Motor neuron (in vitro differentiated cells): Measurements from ENCODE around the gene EZR. TPM values are rescaled to one million over a fixed set of nuclear protein-coding genes. Genes with fewer than 3 reads are reported as not detected.

ENCODE experiments used
- ATAC-seq, 8 experiments: fragments of 200-7000 bp; cut with Tn5 transposase; replicated peaks in 6 of 8; 2 replicates each; pipeline ENCODE4 v1.8.0; 2021; ENCODE audit warnings: mild to moderate bottlenecking in 8 of 8, moderate library complexity in 8 of 8
- H3K27ac ChIP-seq, 2 donors: fragments of 250-450 bp; sonication (Bioruptor Pico); 2 replicates each; pipeline ENCODE4 v1.9.0; 2021; ENCODE audit warnings: antibody characterized with exemption in 2 of 2, mild to moderate bottlenecking in 2 of 2, moderate library complexity in 1 of 2
- H3K4me1 ChIP-seq, 2 donors: fragments of 250-450 bp; sonication (Bioruptor Pico); replicated peaks in 1 of 2; 2 replicates each; pipeline ENCODE4 v1.6.1; 2021; ENCODE audit warnings: antibody characterized with exemption in 2 of 2, mild to moderate bottlenecking in 2 of 2, moderate library complexity in 1 of 2
- H3K4me3 ChIP-seq, 5 donors: fragments of 250-450 bp; sonication (Bioruptor Pico); 2 replicates each; pipeline ENCODE4 v1.9.0; 2021; ENCODE audit warnings: antibody characterized with exemption in 5 of 5, mild to moderate bottlenecking in 5 of 5, moderate library complexity in 4 of 5
- WGBS, 10 experiments: fragments of 450-650 bp; shearing (Covaris generic); methylation state at CpG; one replicate each; pipeline ENCODE4 v1.0.0; 2022; 5-methylcytosine and 5-hydroxymethylcytosine counted together
- in situ Hi-C, 9 experiments: fragments of 400-800 bp; cut with MboI; loops; one replicate each; pipeline ENCODE4 v1.15.0; 2021; ENCODE audit warnings: low sequenced_read_pairs in 9 of 9, low pct_unique_long_range_greater_than_20kb in 2 of 9; ENCODE audit not compliant: unreplicated experiment in 9 of 9
- total RNA-seq, 8 experiments: library from RNA; unstranded; fragments of 300-600 nt; gene quantifications; 2 replicates each; pipeline versions ENCODE4 v1.2.3 to v1.2.4, GENCODE V29; 2022

The EZR gene
- total RNA-seq, 8 experiments from 2014 or later: 10.9 to 180 (median 24.5) TPM

DNA sequence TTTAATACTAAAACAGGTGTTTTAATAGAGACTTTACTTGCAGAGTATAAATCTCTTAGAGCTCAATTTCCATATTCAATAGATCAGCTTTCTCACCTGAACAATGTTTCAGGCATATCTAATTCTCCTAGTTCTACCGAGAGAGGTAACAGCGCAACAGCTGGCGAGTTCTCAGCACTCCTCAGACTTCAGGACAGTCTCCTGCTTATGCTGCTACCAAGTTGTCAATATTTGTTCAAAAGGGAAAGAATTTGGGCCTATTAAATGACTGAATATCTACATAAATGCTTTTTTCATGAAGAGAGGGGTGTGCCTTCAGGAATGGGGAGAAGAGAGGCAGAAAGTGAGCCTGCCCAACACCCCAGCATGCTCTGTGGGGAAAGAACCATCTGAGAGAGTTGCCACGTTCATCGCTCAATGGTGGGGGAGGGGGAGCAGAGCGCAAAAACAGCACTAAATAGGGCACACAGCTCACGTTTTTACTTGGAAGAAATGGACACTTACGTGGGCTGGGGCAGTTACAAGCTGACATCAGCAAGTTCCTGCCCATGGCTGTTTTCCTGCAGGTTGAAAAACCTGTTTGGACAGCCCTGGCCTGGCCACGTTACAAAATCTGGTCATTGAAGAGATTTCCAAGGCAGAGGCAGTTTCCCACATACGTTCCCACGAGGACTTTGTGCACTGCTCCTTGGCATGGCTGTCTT is 38.0 kb downstream of the EZR start:
- no peaks in the 10 kb centered on the region for H3K4me1 ChIP-seq
- H3K27ac ChIP-seq: no peak overlapping the region
- peak in 1 of 8 experiments; percentile 14 for ATAC-seq
- in situ Hi-C loops: no loop called here
- 0 to 98% (median 83%) methylated on average over 1 to 10 of the region's 11 CpGs; no CpG with 5 or more reads in 1 of the 10 experiments for WGBS, 10 experiments
- no peak overlapping the region for H3K4me3 ChIP-seq

DNA sequence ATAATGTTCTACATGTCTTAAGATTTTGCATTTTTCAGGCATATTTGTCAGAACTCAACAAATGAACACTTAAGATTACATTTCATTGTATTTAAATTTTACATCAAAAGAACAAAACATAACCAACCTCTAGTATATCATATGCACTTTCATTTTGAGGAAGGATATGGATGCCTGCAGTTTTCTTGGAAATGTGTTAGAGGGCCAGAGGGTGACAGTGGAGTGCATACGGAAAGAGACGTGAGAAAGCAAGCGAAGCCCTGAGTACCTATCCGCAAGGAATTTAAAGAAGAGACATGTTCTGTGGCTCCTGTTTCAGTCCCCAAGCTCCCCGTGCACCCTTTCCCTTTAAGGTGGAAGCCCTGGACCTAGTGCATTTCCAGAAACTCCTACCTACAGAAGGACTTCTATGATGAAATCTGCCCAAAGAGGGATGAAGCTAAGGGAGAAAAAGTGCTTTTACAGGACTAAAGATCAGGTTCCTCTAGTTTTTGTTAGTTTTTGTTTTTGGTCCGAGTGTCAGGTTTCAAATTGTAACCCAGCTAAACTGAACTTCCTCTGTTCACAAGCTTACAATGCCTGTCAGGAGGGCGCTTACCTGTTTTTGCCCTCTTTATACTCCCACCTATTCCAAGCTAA is 38.8 kb downstream of the EZR start:
- in situ Hi-C loops: no loop called here
- Histone ChIP-seq H3K27ac (no peak overlapping the region), H3K4me3 (no peak overlapping the region), H3K4me1 (no peaks in the 10 kb centered on the region)
- 83 to 100% (median 94%) methylated on average over 2 to 7 of the region's 7 CpGs; no CpG with 5 or more reads in 2 of the 10 experiments for WGBS, 10 experiments
- peak in 1 of 8 experiments; percentile 64 for ATAC-seq

DNA sequence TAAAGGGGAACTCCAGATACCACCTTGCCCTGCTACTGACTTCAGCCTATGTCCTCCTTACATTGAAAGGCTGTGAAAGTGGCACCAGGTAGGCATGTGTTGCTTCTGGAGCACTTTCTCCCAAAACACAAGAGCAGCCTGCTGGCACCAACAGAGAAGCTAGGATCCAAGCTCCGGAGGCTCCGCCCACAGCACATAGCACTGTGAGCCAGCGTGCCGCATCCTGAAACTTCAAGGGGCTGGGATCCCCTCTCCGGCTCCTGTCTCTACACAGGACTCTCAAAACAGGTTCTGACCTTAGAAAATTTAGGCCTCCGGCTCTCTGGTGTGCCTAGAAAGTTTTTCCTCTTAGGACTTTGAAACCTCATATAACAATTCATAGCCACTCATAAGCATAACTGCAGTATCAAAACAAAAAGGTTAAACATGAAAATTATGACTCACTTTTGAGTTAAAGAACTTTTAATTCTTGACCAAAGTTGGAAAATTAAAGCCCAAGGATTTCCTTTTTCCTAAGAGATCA is 41.1 kb downstream of the EZR start:
- no peak overlapping the region for H3K27ac ChIP-seq
- ATAC-seq: no peak
- no peak overlapping the region for H3K4me3 ChIP-seq
- in situ Hi-C loops: no loop called here
- WGBS, 10 experiments: 82 to 100% (median 98%) methylated on average over 1 to 5 of the region's 6 CpGs; no CpG with 5 or more reads in 2 of the 10 experiments
- H3K4me1 ChIP-seq: no peaks in the 10 kb centered on the region

DNA sequence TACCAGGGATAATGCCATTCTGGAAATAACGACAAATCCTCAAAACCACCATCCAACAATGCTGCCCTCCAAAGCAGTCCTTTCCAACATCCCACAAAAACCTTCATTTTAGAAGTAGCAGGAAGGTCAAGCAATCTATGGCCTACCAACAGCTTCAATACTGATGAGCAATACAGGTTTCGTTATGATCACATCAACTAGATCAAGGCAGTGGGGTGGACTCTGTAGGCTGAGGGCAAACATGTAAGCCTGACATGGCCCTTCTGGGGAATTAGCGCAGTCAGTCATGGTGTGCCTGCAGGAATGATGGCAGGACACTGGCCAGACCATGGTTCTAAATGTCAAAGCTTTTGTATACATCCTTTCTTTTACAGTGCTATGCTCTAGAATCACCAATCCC is 41.7 kb downstream of the EZR start:
- WGBS, 10 experiments: 89 to 100% (median 100%) methylated on average over 1 to 3 of the region's 3 CpGs; no CpG with 5 or more reads in 1 of the 10 experiments
- H3K4me3 ChIP-seq: no peak overlapping the region
- no peak overlapping the region for H3K27ac ChIP-seq
- in situ Hi-C loops: no loop called here
- no peak for ATAC-seq
- no peaks in the 10 kb centered on the region for H3K4me1 ChIP-seq

DNA sequence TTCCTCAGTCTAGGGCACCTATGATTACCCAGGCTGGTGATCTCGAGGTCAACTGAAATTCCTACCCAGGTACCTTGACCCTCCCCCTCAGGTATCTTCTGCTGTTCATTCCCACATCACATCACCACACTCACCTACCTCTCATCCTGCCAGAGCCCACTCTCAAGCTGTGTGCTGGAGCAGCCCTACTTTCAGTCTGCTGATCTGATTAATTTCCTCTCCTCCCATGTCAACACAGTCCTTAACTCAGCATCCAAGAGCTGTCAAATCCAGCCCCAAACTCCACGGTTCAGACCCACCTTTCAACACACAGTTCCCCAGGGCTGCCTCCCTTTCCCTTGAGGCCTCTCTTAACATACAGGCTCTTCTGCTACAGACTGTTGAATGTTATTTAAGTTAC is 42.4 kb downstream of the EZR start:
- 80 to 100% (median 100%) methylated on average over 1 to 2 of the region's 2 CpGs; no CpG with 5 or more reads in 3 of the 10 experiments for WGBS, 10 experiments
- Histone ChIP-seq H3K27ac (no peak overlapping the region), H3K4me3 (no peak overlapping the region), H3K4me1 (no peaks in the 10 kb centered on the region)
- in situ Hi-C loops: no loop called here
- ATAC-seq: no peak

DNA sequence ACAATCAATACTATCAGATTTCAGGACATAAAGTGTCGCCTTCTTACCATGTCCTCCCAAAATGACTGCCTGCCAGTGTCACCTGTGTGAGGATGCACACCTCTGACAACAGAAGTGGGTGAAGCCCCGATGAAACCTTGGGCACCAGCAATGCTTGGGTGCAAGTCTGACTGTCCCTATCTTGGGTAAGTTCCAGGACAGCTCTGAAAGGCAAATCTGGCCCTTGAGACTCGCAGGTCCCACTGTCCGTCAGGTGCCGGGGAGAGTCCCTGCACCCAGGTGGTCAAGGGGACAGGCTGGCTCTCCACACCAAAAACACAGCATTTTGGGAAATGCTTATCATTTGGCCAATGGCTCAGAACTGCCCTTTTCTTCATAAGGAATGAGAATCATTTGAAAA is 43.3 kb downstream of the EZR start:
- 80 to 100% (median 100%) methylated on average over 1 to 5 of the region's 5 CpGs; no CpG with 5 or more reads in 3 of the 10 experiments for WGBS, 10 experiments
- in situ Hi-C loops: no loop called here
- no peak overlapping the region for H3K27ac ChIP-seq
- H3K4me3 ChIP-seq: no peak overlapping the region
- no peak for ATAC-seq
- H3K4me1 ChIP-seq: no peaks in the 10 kb centered on the region

DNA sequence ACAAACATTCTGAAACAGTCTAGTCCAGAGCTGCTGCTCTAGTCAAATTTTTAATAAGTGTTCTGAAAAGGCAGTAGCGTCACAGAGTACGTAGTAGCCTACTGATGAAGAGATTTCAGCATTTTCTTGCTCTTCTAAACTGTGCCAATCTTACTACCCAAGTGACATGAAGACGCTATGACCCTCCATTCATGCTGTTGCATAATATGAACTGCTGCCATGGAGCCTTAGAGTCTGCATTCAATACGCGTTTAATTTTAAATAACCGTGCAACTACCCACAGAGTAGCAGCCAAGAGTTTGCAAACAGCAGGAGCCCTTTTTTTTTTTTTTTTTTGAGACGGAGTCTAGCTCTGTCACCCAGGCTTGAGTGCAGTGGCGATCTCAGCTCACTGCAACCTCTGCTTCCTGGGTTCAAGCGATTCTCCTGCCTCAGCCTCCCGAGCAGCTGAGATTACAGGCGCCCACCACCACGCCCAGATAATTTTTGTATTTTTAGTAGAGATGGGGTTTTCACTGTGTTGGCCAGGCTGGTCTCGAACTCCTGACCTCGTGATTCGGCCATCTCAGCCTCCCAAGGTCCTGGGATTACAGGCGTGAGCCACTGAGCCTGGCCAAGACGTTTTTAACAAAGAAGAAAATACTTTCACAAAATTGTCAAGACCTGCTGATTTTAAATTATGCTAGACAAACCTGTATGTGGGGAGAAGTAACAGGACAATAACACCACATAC is 44.3 kb downstream of the EZR start:
- H3K27ac ChIP-seq: no peak overlapping the region
- H3K4me1 ChIP-seq: no peaks in the 10 kb centered on the region
- ATAC-seq: no peak
- H3K4me3 ChIP-seq: no peak overlapping the region
- in situ Hi-C loops: no loop called here
- WGBS, 10 experiments: 78 to 98% (median 94%) methylated on average over 4 to 15 of the region's 17 CpGs; no CpG with 5 or more reads in 1 of the 10 experiments

DNA sequence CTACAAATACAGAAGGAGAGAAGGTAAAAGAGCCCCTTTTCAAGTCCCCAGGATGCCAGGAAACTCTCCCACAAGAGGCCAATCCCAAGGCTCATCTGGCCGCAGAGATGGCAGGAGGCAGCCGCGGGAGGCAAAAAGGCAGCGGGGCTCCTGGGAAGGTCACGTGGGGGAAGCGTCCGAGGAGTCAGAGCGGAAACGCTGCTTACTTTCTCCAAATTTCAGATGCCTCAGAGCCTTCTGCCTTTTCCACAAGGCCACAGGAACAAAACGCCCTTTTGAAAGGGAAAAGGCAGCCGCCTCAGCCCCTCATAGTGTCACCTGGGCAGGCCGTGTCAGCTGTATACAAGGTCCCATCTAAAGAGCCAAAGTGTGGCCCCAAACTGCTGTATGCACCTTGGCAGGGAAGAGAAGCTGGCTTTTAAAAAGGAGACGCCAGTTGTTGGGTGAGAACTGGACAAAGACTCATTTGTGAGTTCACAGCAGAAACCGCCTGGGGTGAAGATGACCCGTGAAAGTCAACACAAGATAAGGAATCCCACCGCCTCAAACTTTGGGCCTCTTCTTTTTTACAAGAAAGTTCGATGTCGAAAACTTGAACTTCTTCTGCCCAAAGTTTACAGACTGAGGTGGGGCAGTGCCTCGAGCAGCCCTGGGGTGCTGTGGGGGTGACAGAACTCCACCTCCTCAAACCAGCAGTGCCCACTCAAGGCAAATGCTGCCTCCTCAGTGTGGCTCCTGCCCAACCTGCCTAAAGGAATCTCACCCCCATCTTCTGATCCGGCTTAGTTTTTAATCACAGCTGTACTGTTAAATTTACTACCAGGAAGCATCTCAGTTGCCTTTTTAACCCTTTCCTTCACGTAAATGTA is 45.4 kb downstream of the EZR start:
- Histone ChIP-seq H3K4me3 (no peak overlapping the region), H3K27ac (no peak overlapping the region), H3K4me1 (no peaks in the 10 kb centered on the region)
- 73 to 100% (median 87%) methylated on average over 2 to 15 of the region's 21 CpGs; no CpG with 5 or more reads in 3 of the 10 experiments for WGBS, 10 experiments
- in situ Hi-C loops: no loop called here
- ATAC-seq: no peak

DNA sequence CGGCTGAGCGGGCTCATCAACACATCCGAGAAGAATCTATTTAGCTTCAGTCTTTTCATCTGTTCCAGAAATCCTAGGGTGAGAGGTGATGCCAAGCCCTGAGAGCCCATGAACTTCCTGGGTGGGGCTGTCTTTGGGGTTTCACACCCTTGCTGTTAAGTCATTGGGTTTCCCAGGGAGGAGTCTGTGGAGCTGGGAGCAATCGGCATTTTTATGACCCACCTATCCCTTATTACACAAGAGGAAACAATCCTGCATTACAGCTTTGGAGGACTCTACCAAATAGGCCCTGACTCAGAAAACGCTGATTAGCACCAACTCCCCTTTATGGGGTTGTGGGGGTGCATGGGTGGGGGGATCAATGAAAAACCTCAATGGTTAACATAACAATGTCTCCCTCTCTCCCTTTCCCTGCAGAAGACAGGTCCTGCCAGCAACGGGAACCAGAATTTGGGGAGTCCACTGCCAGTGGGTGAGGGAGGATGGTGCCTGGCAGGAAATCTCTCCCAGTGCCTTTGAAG is 46.3 kb downstream of the EZR start:
- H3K4me1 ChIP-seq: no peaks in the 10 kb centered on the region
- no peak overlapping the region for H3K27ac ChIP-seq
- H3K4me3 ChIP-seq: no peak overlapping the region
- WGBS, 10 experiments: 0 to 100% (median 37%) methylated on average over 1 to 4 of the region's 6 CpGs; no CpG with 5 or more reads in 3 of the 10 experiments
- ATAC-seq: peak in 3 of 8 experiments; percentile 76 to 97 (median 96)
- in situ Hi-C loops: no loop called here

DNA sequence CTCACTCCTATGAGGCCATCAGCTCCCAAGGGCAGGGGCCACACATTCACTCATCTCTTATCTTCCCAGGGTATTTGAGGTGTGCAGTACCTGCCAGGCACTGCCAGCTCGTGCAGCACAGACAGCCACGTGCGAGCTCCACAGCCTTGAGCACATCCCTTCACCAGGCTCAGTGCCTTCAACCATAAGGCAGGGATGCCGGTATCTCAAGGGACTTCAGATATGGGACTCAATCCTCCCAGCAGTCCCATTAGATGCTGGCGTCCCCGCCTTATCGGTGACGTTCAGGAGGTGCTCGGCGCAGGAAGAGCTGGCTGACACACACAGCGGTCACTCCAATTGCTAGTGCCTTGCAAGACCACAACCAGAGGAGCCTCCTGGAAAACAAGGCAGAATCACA is 47.0 kb downstream of the EZR start:
- Histone ChIP-seq H3K4me1 (no peaks in the 10 kb centered on the region), H3K4me3 (no peak overlapping the region), H3K27ac (no peak overlapping the region)
- no peak for ATAC-seq
- WGBS, 10 experiments: 45 to 100% (median 99%) methylated on average over 1 to 9 of the region's 11 CpGs; no CpG with 5 or more reads in 5 of the 10 experiments
- in situ Hi-C loops: no loop called here

DNA sequence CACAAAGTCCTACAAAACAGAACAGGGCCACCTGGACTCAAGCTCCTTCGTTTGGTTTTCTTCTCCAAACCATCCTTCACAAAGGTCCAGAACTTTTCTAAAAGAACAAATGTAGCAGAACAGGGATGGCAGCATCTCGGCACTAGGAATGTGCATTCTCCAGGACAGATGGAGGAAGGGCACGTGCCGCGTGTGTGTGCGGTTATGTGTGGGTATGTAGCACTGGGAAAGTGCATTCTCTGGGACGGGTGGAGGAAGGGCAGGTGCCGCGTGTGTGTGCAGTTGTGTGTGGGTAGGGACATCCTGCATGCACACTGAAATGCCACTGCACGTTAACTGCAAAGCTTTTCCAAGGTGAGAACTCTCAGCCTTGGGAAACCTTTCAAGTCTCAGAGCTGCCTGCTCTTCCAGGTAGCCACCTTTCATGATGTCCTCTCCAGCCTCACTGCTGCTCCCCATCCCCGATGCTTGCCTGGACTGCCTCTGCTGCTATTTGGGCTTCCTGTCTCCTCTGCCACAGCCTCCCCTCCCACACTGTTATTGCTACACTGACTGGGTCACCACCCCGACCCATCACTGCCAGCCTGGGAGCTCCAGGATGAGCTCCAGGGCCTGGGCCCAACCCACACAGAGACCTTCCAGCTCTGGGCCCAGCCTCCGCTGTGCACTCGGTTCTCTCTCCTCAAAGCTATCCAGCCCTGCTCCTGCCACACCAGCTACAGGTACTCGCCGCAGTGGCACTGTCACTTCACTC is 47.6 kb downstream of the EZR start:
- in situ Hi-C loops: no loop called here
- no peak overlapping the region for H3K4me3 ChIP-seq
- no peak for ATAC-seq
- WGBS, 10 experiments: 73 to 100% (median 94%) methylated on average over 3 to 7 of the region's 16 CpGs; no CpG with 5 or more reads in 2 of the 10 experiments
- H3K4me1 ChIP-seq: no peaks in the 10 kb centered on the region
- H3K27ac ChIP-seq: no peak overlapping the region
